GM12878 (cell line): Measurements from ENCODE around the gene SERPINB6.

Experiments used
- CHD4 ChIP-seq: fragments of 200-600 bp; sonication (generic); IDR thresholded peaks from 2 replicates; pipeline ENCODE4 v1.6.1; 2016; ENCODE audit warnings: mild to moderate bottlenecking
- CREM ChIP-seq: IDR thresholded peaks from 2 replicates; pipeline ENCODE4 v1.6.1; 2014; ENCODE audit warnings: antibody characterized with exemption, low read depth
- EP300 ChIP-seq, 2 experiments: fragments of 150-350 bp in 1 of 2; IDR thresholded peaks; 2 replicates each; pipeline ENCODE4 v1.6.1; 2011 to 2012; ENCODE audit warnings: low read depth in 2 of 2, low read length in 2 of 2, borderline replicate concordance in 1 of 2, improper control_type of control experiment in 1 of 2, inconsistent platforms in 1 of 2; ENCODE audit not compliant: control insufficient read depth in 1 of 2
- JUND ChIP-seq: IDR thresholded peaks from 2 replicates; pipeline ENCODE4 v1.6.1; 2012; ENCODE audit warnings: low read depth, mild to moderate bottlenecking, low read length, improper control_type of control experiment, moderate library complexity
- MXI1 ChIP-seq: fragments of 150-350 bp; IDR thresholded peaks from 2 replicates; pipeline ENCODE4 v1.6.1; 2011; ENCODE audit warnings: low read depth, mild to moderate bottlenecking, inconsistent platforms, low read length, improper control_type of control experiment
- MYC ChIP-seq: IDR thresholded peaks from 2 replicates; pipeline ENCODE4 v1.6.1; 2011; ENCODE audit warnings: mild to moderate bottlenecking, low read length, moderate library complexity, inconsistent platforms; ENCODE audit not compliant: insufficient read depth, insufficient replicate concordance, insufficient read length, severe bottlenecking
- NBN ChIP-seq: fragments of 450-650 bp; IDR thresholded peaks from 2 replicates; pipeline ENCODE4 v1.6.1; 2016
- SMC3 ChIP-seq: IDR thresholded peaks from 2 replicates; pipeline ENCODE4 v1.6.1; 2011; ENCODE audit warnings: low read length, improper control_type of control experiment, borderline replicate concordance
- TAF1 ChIP-seq: IDR thresholded peaks from 2 replicates; pipeline ENCODE4 v1.6.1; 2011; ENCODE audit warnings: mild to moderate bottlenecking, low read depth, low read length, borderline replicate concordance
- ZBED1 ChIP-seq: IDR thresholded peaks from 2 replicates; pipeline ENCODE4 v1.6.1; 2016; ENCODE audit warnings: borderline replicate concordance
- ZNF274 ChIP-seq: IDR thresholded peaks from one replicate; pipeline ENCODE4 v1.8.0; 2011; ENCODE audit not compliant: insufficient read length, insufficient read depth
- TF ChIP-seq, protein P1 (sequence below), 3 experiments: IDR thresholded peaks in 2 of 3; conservative IDR thresholded peaks in 1 of 3; 2 replicates each; pipeline ENCODE4 v1.5.1; 2011; ENCODE audit warnings: low read depth in 3 of 3, low read length in 3 of 3, mild to moderate bottlenecking in 3 of 3, control low read depth in 2 of 3, moderate library complexity in 2 of 3, inconsistent platforms in 1 of 3, mixed read lengths in 1 of 3; ENCODE audit not compliant: control insufficient read depth in 2 of 3, insufficient read depth in 1 of 3; ENCODE audit errors: extremely low read depth in 1 of 3
- TF ChIP-seq, protein P2 (sequence below): fragments of 450-650 bp; IDR thresholded peaks from 2 replicates; pipeline ENCODE4 v1.6.1; 2014; ENCODE audit warnings: mild to moderate bottlenecking

DNA sequence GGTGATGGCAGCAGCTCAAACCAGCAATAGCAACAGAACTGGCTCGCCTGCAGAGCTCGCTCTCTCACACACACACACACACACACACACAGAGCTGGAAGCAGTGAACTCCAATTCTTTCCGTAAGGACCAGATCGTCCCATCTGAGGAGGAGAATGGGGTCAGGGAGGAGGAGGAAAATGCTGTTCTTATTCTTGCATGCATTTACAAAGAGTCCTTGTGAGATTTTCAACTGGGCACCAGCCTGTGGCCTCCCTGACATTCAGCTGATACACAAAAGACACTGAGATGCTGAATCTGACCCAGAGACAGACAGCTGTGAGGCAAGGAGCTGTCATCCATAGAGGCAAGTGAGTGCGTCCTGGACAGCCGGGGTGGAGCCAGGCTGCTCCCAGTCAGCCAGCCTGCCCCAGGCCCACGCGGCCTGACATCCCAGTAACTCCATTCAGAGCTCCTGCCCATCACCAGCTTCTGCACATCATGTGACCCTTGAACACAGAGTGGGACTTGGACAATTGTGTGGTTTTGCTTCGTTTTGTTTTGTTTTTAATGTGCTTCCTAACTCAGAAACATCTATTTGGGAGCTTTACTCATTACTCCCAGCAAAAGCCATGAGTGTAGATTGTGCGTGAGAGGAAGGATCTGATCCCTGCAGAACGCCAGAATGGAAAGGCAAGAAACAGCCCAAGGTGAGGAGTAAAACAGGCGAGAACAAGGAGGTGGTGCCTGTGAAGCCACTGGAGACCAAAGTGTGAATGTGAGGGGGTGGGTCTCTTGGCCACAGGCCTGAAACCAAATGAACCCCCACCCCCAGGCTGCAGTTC is 70.3 kb downstream of the SERPINB6 start:
- TF ChIP-seq CREM: no peak
- no peak for TF ChIP-seq CHD4
- no peak for TF ChIP-seq JUND
- TF ChIP-seq, protein P1, sequence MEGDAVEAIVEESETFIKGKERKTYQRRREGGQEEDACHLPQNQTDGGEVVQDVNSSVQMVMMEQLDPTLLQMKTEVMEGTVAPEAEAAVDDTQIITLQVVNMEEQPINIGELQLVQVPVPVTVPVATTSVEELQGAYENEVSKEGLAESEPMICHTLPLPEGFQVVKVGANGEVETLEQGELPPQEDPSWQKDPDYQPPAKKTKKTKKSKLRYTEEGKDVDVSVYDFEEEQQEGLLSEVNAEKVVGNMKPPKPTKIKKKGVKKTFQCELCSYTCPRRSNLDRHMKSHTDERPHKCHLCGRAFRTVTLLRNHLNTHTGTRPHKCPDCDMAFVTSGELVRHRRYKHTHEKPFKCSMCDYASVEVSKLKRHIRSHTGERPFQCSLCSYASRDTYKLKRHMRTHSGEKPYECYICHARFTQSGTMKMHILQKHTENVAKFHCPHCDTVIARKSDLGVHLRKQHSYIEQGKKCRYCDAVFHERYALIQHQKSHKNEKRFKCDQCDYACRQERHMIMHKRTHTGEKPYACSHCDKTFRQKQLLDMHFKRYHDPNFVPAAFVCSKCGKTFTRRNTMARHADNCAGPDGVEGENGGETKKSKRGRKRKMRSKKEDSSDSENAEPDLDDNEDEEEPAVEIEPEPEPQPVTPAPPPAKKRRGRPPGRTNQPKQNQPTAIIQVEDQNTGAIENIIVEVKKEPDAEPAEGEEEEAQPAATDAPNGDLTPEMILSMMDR (IDR thresholded peaks at IDR 0.05 in 2 of 3, conservative IDR thresholded peaks at IDR 0.05 in 1 of 3; ENCODE audit: control insufficient read depth in 2 of 3, extremely low read depth in 1 of 3, insufficient read depth in 1 of 3, low read depth in 3 of 3, low read length in 3 of 3): no peak
- no peak for TF ChIP-seq TAF1
- TF ChIP-seq SMC3: no peak
- no peak for TF ChIP-seq MXI1
- TF ChIP-seq MYC: no peak
- no peak for TF ChIP-seq ZBED1
- TF ChIP-seq ZNF274: no peak
- no peak for TF ChIP-seq EP300 (IDR thresholded peaks at IDR 0.05; ENCODE audit: borderline replicate concordance in 1 of 2, control insufficient read depth in 1 of 2, low read depth in 2 of 2, low read length in 2 of 2)
- TF ChIP-seq, protein P2, sequence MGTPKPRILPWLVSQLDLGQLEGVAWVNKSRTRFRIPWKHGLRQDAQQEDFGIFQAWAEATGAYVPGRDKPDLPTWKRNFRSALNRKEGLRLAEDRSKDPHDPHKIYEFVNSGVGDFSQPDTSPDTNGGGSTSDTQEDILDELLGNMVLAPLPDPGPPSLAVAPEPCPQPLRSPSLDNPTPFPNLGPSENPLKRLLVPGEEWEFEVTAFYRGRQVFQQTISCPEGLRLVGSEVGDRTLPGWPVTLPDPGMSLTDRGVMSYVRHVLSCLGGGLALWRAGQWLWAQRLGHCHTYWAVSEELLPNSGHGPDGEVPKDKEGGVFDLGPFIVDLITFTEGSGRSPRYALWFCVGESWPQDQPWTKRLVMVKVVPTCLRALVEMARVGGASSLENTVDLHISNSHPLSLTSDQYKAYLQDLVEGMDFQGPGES: no peak
- TF ChIP-seq NBN: no peak
